Stimulated activated memory B cell treated with anti-CD40 and anti-IgM and Interleukin-4, amounts not matched to agents 10 μg/mL and 1 μg/mL and 100 μg/mL, for 72 hours (primary cell): ENCODE data around the gene TBC1D16.
A peak's percentile ranks its signal among the peaks of the same experiment; 100 is the strongest.

Experiments used
- ATAC-seq: fragments of 150-1000 bp; cut with Tn5 transposase; 2 replicates; pipeline ENCODE4 v1.10.0; 2021
- H3K27ac Mint-ChIP-seq: one replicate; pipeline ENCODE4 v1.8.0; 2022; ENCODE audit warnings: mild to moderate bottlenecking, mixed read lengths
- H3K27me3 Mint-ChIP-seq: one replicate; pipeline ENCODE4 v1.8.0; 2022; ENCODE audit warnings: mixed read lengths
- H3K36me3 Mint-ChIP-seq: one replicate; pipeline ENCODE4 v1.8.0; 2022; ENCODE audit warnings: mixed read lengths
- H3K4me1 Mint-ChIP-seq: one replicate; pipeline ENCODE4 v1.8.0; 2022; ENCODE audit warnings: mixed read lengths
- H3K4me3 Mint-ChIP-seq: one replicate; pipeline ENCODE4 v1.8.0; 2022; ENCODE audit warnings: mild to moderate bottlenecking, moderate library complexity, mixed read lengths
- H3K9me3 Mint-ChIP-seq: one replicate; pipeline ENCODE4 v1.8.0; 2022; ENCODE audit warnings: mixed read lengths

Gene TBC1D16

DNA sequence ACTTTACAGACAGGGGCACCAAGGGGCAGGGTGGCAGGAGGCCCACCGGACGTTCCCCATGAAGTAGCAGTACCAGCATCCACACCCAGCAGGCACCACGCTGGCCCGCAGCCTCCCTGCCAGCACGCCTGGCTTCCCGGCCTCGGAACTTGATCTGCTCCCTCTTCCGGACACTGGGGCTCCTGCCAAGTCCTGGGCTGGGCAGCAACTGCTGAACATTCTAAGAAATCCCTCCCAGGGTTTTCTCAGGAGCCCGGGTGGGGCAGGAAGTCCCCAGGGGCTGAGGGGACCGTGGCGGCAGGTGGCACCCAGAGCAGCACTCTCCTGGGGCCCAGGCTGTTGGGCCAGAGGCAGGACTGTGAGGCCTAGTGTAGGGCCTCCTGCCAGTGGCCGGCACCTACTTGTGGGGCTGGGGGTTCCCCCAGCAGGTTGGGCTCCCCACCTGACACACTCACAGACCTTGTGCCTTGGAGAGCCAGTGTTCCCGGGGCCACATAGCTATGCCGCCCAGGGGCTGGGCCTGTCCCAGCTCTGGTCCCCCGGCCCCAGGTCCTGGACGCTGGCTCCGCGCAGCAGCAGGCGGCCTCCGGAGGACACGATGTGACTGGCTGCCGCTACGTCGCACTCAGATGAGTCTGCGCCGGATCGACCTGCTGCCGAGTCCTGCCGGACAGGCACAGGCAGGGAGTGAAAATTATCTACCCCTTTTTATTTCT, 110.3 kb downstream of the TBC1D16 start:
- Mint-ChIP-seq H3K36me3 (no peaks in the 10 kb centered on the region), H3K27ac (no peak overlapping the region), H3K4me1 (peaks cover 54% of the 10 kb centered on the region), H3K27me3 (peaks cover 36% of the 10 kb centered on the region), H3K9me3 (no peaks in the 10 kb centered on the region), H3K4me3 (no peak overlapping the region)
- ATAC-seq: no peak

DNA sequence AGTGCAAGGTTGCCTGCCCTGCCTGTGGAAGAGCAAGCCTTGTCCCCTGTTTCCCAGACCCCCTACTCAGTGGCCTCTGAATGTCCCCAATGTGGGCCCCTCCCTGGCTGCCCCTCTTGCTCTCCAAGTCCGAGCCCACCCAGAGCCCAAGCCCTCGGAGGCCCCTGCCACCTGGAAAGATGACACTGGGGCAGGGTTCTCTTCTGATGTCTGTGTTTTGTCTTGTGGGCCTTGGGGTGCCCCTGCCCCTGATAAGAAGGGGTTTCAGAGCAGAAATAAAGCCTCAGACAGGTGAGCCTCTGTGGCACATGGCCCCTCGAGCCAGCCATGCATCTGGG, 111.1 kb downstream of the TBC1D16 start:
- no peak overlapping the region for H3K27ac Mint-ChIP-seq
- no peaks in the 10 kb centered on the region for H3K36me3 Mint-ChIP-seq
- H3K27me3 Mint-ChIP-seq: peaks cover 36% of the 10 kb centered on the region
- no peak for ATAC-seq
- no peaks in the 10 kb centered on the region for H3K9me3 Mint-ChIP-seq
- H3K4me3 Mint-ChIP-seq: no peak overlapping the region
- peaks cover 47% of the 10 kb centered on the region for H3K4me1 Mint-ChIP-seq

DNA sequence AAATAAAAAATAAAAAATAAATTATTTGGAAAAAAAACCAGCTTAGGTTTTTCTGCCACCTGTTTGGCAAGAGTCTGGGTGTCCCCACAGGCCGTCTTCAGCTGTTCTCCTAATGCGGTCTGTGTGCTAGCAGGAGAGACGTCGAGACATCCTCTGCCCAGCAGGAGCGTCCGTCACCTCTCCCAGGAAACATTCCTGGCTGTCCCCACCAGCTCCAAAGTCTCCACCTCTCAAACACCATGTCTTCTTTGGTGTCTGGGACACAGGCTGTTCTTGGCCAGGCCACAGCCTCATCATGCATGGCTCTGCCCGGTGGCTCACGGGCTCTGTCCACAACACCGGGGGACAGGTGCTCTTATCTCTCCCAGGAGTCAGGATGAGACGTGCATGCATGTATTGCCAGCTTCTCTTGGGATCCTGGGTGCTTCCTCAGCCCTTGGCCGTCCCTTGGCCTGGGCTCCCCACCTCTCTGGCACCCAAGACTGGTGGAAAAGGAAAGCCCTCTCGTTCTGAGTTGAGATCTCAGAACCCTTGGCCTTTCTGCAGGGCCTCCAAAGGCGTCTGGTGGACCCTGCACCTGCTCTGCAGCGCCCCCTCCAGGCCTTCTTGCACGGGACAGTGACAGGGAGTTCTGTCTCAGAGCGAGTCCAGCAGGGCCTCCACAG, 111.6 kb downstream of the TBC1D16 start:
- no peak for ATAC-seq
- Mint-ChIP-seq H3K4me1 (peaks cover 46% of the 10 kb centered on the region), H3K9me3 (no peaks in the 10 kb centered on the region), H3K36me3 (no peaks in the 10 kb centered on the region), H3K4me3 (no peak overlapping the region), H3K27me3 (peaks cover 39% of the 10 kb centered on the region), H3K27ac (no peak overlapping the region)

DNA sequence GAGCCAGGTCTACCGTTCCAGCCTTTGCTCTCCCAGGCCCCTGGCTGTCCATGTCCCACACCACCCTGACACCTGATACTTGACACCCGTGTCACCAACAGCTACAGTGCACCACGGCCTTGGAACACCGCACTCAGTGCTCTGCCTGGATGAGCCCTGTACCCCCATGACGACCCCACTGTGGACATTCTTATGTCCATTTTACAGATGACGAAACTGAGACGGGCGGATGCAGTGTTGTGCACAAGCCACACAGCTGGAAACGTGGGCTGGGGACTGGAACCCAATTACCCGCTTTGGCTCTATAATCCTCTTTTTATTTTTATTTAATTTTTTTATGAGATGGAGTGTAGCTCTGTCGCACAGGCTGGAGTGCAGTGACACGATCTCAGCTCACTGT, 112.9 kb downstream of the TBC1D16 start:
- no peak for ATAC-seq
- Mint-ChIP-seq H3K4me1 (peaks cover 33% of the 10 kb centered on the region), H3K9me3 (no peaks in the 10 kb centered on the region), H3K4me3 (no peak overlapping the region), H3K27me3 (peaks cover 44% of the 10 kb centered on the region), H3K36me3 (no peaks in the 10 kb centered on the region), H3K27ac (no peak overlapping the region)

DNA sequence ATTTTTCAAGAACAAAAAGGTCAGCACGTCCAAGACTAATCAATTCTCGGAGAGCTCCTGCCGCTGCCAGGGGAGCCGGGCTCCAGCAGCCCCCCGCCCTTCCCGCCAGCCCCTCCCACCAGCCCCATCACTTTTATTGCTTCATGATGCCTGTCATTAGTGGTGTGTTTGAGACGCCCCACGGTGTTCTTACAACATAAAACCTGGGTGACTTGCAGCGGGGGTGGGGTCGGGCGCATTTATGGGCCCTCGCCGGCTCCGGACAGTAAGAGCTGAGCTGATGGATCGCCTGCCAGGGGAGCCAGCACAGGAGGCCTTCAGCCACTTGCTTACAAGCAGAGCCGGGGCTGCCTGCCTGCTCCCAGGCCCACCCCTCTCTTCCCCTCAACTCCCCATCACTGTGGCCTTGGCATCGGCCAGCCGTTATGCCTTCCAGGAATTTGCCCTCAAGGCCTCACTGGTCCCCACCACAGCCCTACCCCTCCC, 113.5 kb downstream of the TBC1D16 start:
- no peaks in the 10 kb centered on the region for H3K9me3 Mint-ChIP-seq

DNA sequence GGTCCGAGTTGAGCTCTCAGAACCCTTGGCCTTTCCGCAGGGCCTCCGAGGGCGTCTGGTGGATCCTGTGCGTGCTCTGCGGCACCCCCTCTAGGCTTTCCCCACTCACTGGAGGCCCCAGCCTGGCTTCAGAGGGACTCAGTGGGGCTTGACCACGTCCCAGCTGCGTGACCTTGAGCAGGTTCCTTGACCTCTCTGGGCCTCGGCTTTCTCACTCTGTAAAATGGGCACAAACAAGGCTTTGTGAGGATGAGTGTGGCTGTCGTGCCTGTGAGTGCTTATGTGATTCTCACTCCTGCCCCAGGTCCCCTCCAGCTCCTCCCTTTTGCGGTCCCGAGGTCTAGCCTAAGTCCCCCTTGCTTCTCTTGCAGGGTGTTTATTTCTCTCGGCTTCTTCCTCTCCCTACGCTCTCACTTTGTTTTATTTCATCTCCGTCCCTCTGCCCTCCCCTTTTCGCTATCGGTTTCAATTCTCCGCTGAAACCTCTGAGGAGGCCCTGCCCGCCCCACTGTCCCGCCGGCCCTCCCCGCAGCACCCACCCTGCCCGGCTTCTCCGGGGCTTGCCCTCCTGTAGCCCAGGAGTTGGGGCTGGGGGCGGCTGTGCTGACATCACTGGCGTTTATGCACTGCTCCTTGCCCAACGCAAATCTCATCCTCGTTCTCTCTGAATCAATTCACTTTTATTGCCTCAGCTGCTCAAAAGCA, 114.1 kb downstream of the TBC1D16 start:
- Mint-ChIP-seq H3K27ac (peak overlapping the region; percentile 67), H3K4me1 (peaks cover 32% of the 10 kb centered on the region), H3K4me3 (peak overlapping the region; percentile 21), H3K36me3 (no peaks in the 10 kb centered on the region), H3K27me3 (peaks cover 56% of the 10 kb centered on the region), H3K9me3 (no peaks in the 10 kb centered on the region)
- no peak for ATAC-seq

More for the DNA sequence above, 113.5 kb downstream of the TBC1D16 start:
- no peak overlapping the region for H3K4me3 Mint-ChIP-seq
- peaks cover 32% of the 10 kb centered on the region for H3K4me1 Mint-ChIP-seq
- H3K27ac Mint-ChIP-seq: no peak overlapping the region
- ATAC-seq: no peak
- no peaks in the 10 kb centered on the region for H3K36me3 Mint-ChIP-seq
- H3K27me3 Mint-ChIP-seq: peaks cover 50% of the 10 kb centered on the region

DNA sequence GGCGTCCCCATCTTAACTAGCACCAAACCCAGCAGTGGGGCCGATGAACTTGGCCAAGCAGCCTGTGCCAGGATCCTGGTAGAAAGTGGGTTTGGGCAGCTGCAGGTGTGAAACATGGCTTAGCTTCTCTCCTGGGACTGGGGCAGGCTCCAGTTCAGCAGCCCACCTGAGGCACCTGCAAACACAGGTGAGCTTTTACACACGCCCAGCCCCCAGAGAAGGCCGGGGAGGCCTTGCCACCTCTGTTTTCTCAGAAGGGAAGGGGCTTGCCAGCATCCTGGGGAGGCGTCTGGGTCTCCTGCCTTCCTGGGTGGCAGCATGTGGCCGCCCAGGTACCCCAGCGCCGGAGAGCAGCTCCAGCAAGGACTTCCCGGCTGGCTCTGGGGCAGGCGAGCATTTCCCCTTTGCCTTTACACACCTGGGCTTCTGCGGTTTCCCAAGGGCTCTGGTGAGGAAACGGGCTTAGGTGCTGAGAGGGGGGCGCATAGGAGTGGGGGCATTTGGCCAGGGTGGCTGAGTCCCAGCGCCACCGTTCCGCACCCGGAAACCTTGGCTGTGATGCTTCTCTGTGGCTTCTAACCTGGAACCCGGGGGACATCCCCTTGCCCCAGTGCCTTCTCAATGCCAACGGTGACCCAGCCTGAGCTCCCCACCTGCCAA, 114.8 kb downstream of the TBC1D16 start:
- Mint-ChIP-seq H3K36me3 (no peaks in the 10 kb centered on the region), H3K4me3 (no peak overlapping the region), H3K27me3 (peaks cover 60% of the 10 kb centered on the region), H3K4me1 (peaks cover 32% of the 10 kb centered on the region), H3K9me3 (no peaks in the 10 kb centered on the region), H3K27ac (peak overlapping the region; percentile 67)
- ATAC-seq: no peak

DNA sequence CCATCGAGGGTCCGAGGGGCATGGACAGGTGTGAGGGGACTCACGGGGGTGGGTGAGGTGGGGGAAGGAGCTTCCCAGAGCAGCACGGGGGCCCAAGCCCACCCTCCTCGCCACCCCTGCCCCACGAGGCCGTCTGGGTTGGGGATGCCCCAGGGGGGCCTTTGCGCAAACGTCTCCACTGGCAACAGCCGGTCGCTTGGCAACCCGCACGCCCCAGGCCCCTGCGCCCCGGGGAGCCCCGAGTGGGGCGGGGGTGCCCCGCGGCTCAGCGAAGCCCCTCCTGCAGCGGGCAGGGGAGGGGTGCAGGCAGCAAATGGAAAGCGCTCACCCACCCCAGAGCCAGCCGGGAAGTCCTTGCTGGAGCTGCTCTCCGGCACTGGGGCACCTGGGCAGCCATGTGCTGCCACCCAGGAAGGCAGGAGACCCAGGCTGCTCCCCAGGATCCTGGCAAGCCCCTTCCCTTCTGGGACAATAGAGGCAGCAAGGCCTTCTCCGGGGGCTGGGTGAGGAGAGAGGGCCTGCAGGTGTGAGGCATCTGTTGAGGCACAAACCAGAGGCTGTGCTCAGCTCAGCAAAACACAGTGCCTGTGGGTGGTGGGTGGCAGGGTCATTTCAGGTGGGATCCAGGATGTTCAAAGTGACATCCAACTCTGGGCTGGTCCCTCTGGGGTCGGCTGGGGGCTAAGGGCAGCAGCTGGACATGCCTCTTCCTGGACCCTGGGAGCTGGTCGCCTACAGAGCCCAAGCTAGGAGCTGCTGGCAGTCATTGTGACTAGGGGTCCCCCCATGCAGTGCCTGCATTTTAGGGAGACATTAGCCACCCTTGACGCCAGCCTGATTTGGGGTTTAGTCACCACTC, 115.6 kb downstream of the TBC1D16 start:
- ATAC-seq: peak; percentile 31
- peaks cover 30% of the 10 kb centered on the region for H3K4me1 Mint-ChIP-seq
- no peaks in the 10 kb centered on the region for H3K9me3 Mint-ChIP-seq
- no peaks in the 10 kb centered on the region for H3K36me3 Mint-ChIP-seq
- H3K4me3 Mint-ChIP-seq: no peak overlapping the region
- peaks cover 67% of the 10 kb centered on the region for H3K27me3 Mint-ChIP-seq
- H3K27ac Mint-ChIP-seq: no peak overlapping the region

DNA sequence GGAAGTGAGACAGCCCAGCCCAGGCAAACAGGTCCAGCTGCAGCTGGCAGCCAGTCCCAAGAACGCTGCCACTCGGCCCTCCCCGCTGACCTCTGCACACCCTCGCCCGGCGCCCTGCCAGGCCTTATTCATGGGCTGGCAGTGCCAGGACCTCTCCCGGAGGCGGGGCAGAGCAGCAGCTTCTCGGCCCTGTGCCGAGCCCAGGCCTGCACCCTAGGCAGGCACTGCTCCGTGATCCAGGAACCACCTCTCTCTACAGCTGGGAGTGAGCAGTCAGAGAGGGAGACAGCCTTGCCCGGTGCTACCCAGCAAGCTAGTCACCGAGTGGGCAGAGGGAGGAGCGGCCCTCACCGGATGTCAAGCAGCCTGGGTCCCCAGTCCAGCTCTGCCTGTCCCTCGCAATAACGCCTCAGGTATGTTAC, 116.5 kb downstream of the TBC1D16 start:
- ATAC-seq: no peak
- H3K4me3 Mint-ChIP-seq: no peak overlapping the region
- no peaks in the 10 kb centered on the region for H3K36me3 Mint-ChIP-seq
- H3K27me3 Mint-ChIP-seq: peaks cover 62% of the 10 kb centered on the region
- H3K9me3 Mint-ChIP-seq: no peaks in the 10 kb centered on the region
- no peak overlapping the region for H3K27ac Mint-ChIP-seq
- H3K4me1 Mint-ChIP-seq: peaks cover 21% of the 10 kb centered on the region

DNA sequence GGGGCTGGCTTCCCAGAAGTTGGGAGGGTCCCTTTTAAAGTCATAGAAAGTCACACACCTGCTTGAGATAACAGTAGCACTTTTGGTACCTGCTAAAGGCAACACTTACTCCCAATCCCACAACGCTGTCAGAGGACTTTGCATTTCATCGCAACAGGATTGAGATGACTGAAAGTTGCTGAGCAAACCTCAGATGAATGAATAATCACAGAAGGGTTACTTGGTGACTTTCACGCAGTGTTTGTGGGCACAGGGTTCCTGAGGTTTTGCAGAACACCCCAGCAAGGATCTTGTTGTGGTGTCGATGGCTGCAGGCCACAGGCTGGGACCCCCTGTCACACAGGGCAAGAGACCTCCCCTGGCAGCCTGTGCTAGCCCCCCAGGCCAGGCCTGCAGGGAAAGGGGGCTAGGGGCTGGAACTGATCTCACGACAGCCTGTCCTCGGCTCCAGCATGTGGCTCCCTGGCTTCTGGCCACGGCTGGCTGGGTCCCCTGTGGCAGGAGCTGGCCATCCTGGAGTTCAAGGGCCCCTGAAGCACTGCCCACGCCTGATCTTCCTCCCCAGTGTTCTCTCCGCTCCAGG, 117.0 kb downstream of the TBC1D16 start:
- Mint-ChIP-seq H3K4me3 (no peak overlapping the region), H3K27me3 (peaks cover 60% of the 10 kb centered on the region), H3K27ac (no peak overlapping the region), H3K36me3 (no peaks in the 10 kb centered on the region), H3K4me1 (peaks cover 18% of the 10 kb centered on the region), H3K9me3 (no peaks in the 10 kb centered on the region)
- no peak for ATAC-seq

DNA sequence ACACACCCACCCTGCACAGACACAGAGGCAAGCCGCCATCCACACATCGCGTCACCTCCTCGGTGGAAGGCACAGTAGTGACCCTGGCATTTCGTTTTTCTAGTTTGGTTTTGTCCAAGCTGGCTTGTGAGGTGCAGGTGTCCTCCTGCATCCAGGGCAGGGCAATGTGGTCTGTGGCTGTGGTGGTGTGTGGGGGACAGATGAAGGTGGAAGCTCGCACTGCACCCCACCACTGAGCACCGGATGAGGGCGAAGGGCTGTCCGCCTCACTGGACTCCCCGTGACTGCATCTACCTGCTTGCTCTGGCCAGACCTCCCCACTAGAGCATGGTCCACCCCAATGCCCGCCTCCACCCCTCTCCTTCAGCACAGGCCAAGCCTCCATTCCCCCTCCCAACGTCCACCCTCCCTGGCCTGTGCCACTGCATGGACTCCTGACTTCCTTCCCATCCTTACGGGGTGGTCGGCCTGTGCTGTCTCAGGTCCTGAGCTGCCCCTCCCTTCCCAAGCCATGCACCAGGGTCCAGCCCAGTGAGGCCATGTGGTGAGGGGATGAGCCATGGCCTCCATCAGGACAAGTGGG, 117.7 kb downstream of the TBC1D16 start:
- Mint-ChIP-seq H3K36me3 (no peaks in the 10 kb centered on the region), H3K9me3 (no peaks in the 10 kb centered on the region), H3K27ac (no peak overlapping the region), H3K4me1 (peaks cover 11% of the 10 kb centered on the region), H3K27me3 (peaks cover 60% of the 10 kb centered on the region), H3K4me3 (no peak overlapping the region)
- no peak for ATAC-seq

DNA sequence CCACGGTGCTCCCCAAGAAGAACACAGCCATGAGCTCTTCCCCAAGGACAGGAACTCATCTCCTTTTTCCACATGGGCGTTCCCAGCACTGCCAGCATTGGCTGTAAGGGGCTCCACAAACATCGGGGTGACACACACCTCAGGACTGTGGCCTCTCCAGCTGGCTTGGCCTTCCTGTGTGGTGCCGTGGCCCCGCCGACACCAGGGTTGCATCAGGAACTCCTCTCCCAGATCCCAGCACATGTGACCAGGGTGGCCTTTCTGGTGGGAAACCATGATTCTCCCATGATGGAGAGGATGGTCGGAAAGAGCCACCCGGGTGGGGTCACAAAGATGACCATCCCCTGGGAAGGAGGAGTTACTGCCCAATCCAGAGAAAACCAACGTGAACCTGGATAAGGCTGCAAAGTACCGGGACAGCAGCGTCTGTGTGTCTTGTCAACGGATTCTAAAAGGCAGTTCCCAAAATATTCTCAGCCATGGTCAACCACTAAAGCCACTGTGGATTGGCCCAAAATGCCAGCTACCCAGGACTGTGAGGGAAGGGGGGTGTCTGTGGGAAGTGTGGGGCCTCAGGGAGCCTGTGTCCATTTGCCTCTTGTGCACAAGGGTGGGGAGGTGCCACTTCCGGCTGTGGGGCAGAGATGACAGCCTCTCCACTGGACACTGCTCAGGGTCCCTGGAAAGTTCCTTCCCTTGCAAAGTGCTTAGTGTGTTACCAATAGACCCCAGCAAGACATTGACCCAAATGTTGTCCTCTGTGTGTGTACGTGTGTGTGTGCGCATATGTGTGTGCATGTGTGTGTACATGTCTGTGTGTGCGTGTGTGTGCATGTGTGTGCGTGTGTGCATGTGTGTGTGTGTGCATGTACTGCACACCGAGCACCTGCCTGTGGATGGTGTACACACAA, 118.4 kb downstream of the TBC1D16 start:
- no peaks in the 10 kb centered on the region for H3K9me3 Mint-ChIP-seq

DNA sequence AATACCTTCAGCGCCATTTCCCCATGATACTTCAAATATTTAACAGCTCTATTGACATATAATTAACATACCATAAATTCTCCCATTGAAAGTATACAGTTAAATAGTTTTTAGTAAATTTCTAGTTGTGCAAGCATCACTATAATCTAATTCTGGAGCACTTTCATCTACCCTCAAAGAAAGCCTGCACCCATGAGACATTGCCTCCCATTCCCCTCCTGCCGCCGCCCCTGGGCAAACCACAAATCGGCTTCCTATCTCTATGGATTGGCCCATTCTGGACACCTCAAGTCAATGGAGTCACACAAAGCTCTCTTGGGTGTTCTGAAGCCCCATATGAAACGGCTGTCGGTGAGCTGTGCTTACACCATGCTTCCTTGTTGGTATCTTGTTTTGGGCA, 119.2 kb downstream of the TBC1D16 start:
- Mint-ChIP-seq H3K4me1 (peaks cover 3% of the 10 kb centered on the region), H3K27me3 (peaks cover 65% of the 10 kb centered on the region), H3K36me3 (no peaks in the 10 kb centered on the region), H3K9me3 (no peaks in the 10 kb centered on the region), H3K27ac (no peak overlapping the region), H3K4me3 (no peak overlapping the region)
- no peak for ATAC-seq

More for the DNA sequence above, 118.4 kb downstream of the TBC1D16 start:
- Mint-ChIP-seq H3K4me3 (no peak overlapping the region), H3K27ac (no peak overlapping the region), H3K36me3 (no peaks in the 10 kb centered on the region), H3K4me1 (peaks cover 11% of the 10 kb centered on the region), H3K27me3 (peaks cover 63% of the 10 kb centered on the region)
- no peak for ATAC-seq
